ENCODE results near the gene SEMA5A. TPM values are rescaled to one million over a fixed set of nuclear protein-coding genes. Genes with fewer than 3 reads are reported as not detected.

The SEMA5A gene
- total and polyA plus RNA-seq, 2 of the 8 experiments (the other 6 are each of a cell fraction or from before 2014, with no cell fraction given), result 5.3 to 8.9 TPM

DNA sequence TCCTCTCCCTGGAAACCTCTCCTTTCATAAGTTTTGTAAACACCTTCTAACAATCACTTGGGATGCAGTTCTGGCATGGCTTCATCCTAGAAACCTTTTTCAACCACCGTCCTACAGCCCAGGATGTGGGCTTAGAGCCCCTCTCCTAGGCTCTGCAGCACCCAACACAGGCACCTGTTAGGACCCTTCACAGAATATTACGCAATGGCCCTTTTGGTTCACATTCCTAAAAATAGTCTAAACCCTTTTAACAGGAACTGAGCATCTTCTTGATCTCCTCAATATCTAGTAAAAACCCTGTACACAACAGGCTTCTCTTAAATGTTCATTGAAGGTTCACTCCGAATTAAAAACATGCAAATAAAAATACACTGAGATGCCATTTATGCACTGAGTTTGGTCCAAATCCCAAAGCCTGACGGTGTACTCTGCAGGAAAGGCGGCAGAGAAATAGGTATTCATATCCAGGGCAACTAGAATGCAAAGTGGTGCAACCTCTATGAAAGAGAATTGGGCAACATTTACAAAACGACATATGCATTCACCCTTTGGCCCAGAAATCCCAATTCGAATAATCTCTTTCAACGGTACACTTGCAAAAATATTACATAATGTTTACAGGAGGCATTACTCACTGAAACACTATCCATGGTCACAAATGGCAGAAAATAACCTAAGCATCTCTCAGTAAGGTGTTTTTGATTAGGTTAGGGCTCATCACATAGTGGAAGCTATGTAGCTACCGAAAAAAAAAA is 169.3 kb downstream of the SEMA5A start:
- no peaks in the 10 kb centered on the region for H3K4me1 ChIP-seq (replicated peaks in 1 of 4; ENCODE audit: control insufficient read depth in 3 of 4, insufficient read depth in 4 of 4, low read length in 3 of 4)
- no peak overlapping the region for H3K9ac ChIP-seq (replicated peaks in 1 of 4; ENCODE audit: extremely low read depth in 1 of 4, low read depth in 3 of 4, low read length in 3 of 4)
- no peak overlapping the region for H2BK120ac ChIP-seq (replicated peaks; ENCODE audit: low read depth, low read length)
- H3K27me3 ChIP-seq (replicated peaks in 1 of 4; ENCODE audit: control insufficient read depth in 3 of 4, extremely low read depth in 1 of 4, insufficient read depth in 3 of 4, low read length in 3 of 4), result no peaks in the 10 kb centered on the region
- H4K8ac ChIP-seq (ENCODE audit: extremely low read depth, insufficient read depth, low read length), result no peak overlapping the region
- H3K23me2 ChIP-seq (ENCODE audit: low read depth, low read length), result no peaks in the 10 kb centered on the region; the same call in 1 of the 2 replicates
- DNase-seq (ENCODE audit: low read depth in 1 of 2, low spot score in 2 of 2) (no peak), FAIRE-seq (no peak)
- no peak overlapping the region for H4K91ac ChIP-seq (replicated peaks; ENCODE audit: insufficient read length, low read length)
- WGBS, 2 experiments (ENCODE audit: extremely low coverage in 1 of 2, insufficient coverage in 1 of 2, insufficient read length in 1 of 2, insufficient replicate concordance in 2 of 2, low coverage in 1 of 2, low lambda C conversion rate in 2 of 2, missing lambda C conversion rate in 1 of 2), result 95% methylated on average over 8 of the region's 9 CpGs; no CpG with 5 or more reads in 1 of the 2 experiments
- no peak overlapping the region for H3K4me2 ChIP-seq (ENCODE audit: insufficient read depth in 1 of 2, low read depth in 2 of 2, low read length in 2 of 2)
- TF ChIP-seq POLR2A (IDR thresholded peaks at IDR 0.05; ENCODE audit: control extremely low read depth in 1 of 2, low read depth in 2 of 2, low read length in 2 of 2) (no peak), ZNF274 (IDR thresholded peaks at IDR 0.05; ENCODE audit: borderline replicate concordance, extremely low read depth, low read length) (no peak), CEBPB (IDR thresholded peaks at IDR 0.05; ENCODE audit: low read depth, low read length) (peak; percentile 81)
- H3K9me3 ChIP-seq (ENCODE audit: insufficient read depth in 2 of 2, low read depth in 1 of 2, low read length in 1 of 2), result no peaks in the 10 kb centered on the region
- no peak overlapping the region for H2AK5ac ChIP-seq (ENCODE audit: low read depth, low read length)
- no peak overlapping the region for H3K27ac ChIP-seq (ENCODE audit: low read depth, low read length)
- H3K4me3 ChIP-seq (ENCODE audit: extremely low read depth in 1 of 4, insufficient read depth in 2 of 4, low read depth in 3 of 4, low read length in 4 of 4), result no peak overlapping the region
- POLR2A ChIA-PET (ENCODE audit: partially characterized antibody), result no interaction called here
- no peak overlapping the region for H3K23ac ChIP-seq (ENCODE audit: insufficient read length)
- CTCF ChIA-PET (ENCODE audit: partially characterized antibody), result no interaction called here
- H3K56ac ChIP-seq (replicated peaks; ENCODE audit: insufficient read length, low read depth, low read length), result no peak overlapping the region
- no peak overlapping the region for H3K4ac ChIP-seq (replicated peaks; ENCODE audit: insufficient read length, low read depth, low read length)
- H2BK15ac ChIP-seq (ENCODE audit: low read length), result no peak overlapping the region
- no peak overlapping the region for H3K14ac ChIP-seq (ENCODE audit: insufficient read length)
- no peak overlapping the region for H2BK5ac ChIP-seq (ENCODE audit: low read depth, low read length)
- H3K79me2 ChIP-seq (ENCODE audit: control insufficient read depth in 1 of 2, insufficient read depth in 2 of 2, low read length in 2 of 2), result no peaks in the 10 kb centered on the region; a peak in 1 of 4 replicates
- H2BK12ac ChIP-seq (ENCODE audit: low read depth, low read length), result no peak overlapping the region
- H3K79me1 ChIP-seq (ENCODE audit: low read depth, low read length), result no peaks in the 10 kb centered on the region
- H2AFZ ChIP-seq (ENCODE audit: low read length), result no peak overlapping the region
- H4K5ac ChIP-seq (ENCODE audit: insufficient read length, low read depth, low read length), result no peak overlapping the region
- no peaks in the 10 kb centered on the region; a peak in 1 of 8 replicates for H3K36me3 ChIP-seq (ENCODE audit: control insufficient read depth in 2 of 4, insufficient read depth in 4 of 4, low read length in 3 of 4)
- no peaks in the 10 kb centered on the region for H4K20me1 ChIP-seq (replicated peaks in 1 of 2; ENCODE audit: control insufficient read depth in 1 of 2, insufficient read depth in 2 of 2, low read length in 2 of 2)
- H3K18ac ChIP-seq (ENCODE audit: extremely low read depth, low read length), result no peak overlapping the region
- no peak overlapping the region for H2BK20ac ChIP-seq (ENCODE audit: low read length)

Data from H1 (cell line).